ENCODE results near the gene SURF1.

The SURF1 gene

DNA sequence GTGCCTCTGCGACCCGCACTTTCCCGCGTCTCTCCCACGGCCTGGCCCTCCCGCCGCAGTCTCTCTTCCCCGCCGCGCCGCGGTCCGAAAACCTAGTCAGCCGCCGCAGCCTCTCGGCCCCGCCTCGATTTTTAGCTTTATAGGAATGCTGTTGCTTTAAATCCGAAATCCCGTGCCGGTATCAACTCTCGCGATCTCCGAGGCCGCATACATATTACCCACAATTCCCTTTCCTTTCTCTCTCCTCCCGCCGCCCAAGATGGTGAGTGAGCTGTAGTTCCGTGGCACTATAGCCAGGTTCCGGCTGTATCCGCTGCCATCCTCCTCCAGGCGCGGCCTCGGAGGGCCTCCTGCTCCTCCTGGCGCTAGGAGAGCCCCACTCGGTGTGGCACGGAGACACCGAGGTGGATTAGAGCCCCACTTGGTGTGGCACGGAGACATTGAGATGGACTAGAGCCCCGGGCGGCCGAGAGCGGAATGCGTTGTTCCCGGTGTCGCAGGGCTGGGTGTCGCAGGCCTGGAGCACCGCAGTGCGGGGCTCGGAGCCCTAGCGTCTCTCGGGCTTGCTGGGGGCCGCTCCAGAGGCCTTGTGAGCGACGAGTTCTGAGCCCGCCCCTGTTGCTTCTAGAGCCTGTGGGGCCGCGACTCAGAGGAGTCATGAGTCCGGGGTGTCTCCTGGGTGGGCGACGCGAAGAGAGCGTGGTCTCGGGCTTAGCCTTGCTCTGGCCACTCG is 8.1 kb downstream of the SURF1 start, which contains the start of the genes MED22 and RPL7A:
Gene MED22, minus strand, starts transcription at position 147 of the 733 bp plus-strand sequence. CDS start 1,469 bp downstream, outside the sequence.
Gene RPL7A, plus strand, starts transcription at position 234 of the 733 bp plus-strand sequence. Its CDS starts 26 bp downstream, at position 260.
- H3K4me3 ChIP-seq (ENCODE audit: low read length): peak within 1 kb of the TSS; percentile 100
- no peak for TF ChIP-seq CTCF (conservative IDR thresholded peaks at IDR 0.05; ENCODE audit: low read length)

DNA sequence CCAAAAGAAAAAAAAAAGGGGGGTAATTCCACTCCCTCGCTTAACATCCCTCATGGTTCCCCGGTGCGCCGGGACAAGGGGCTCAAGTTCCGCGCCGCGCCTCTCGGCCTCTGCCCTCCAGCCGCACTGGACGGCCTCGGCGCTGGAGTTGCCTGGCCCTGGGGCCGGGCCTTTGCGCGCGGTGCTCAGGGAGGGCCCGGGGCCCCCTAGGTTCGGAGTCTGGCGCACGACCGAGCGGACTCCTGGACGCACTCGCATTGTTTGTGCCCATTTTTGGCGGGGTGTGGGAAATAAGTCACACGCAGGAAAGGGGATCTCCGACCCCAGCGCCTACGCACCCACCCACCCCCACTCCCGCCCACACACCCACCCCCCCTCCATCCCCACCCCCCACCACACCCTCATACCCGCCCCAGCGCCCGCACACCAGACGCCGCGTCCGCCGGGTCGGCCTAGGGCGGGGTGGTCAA is 8.7 kb downstream of the SURF1 start:
- DNase-seq (ENCODE audit: low read depth): no peak
- no peak for TF ChIP-seq CTCF (conservative IDR thresholded peaks at IDR 0.05; ENCODE audit: low read length)
- peak overlapping the region; percentile 100 for H3K4me3 ChIP-seq (ENCODE audit: low read length)

More for the DNA sequence above, 8.1 kb downstream of the SURF1 start, which contains the start of the genes MED22 and RPL7A:
- peak; percentile 96 for DNase-seq (ENCODE audit: low read depth)

DNA sequence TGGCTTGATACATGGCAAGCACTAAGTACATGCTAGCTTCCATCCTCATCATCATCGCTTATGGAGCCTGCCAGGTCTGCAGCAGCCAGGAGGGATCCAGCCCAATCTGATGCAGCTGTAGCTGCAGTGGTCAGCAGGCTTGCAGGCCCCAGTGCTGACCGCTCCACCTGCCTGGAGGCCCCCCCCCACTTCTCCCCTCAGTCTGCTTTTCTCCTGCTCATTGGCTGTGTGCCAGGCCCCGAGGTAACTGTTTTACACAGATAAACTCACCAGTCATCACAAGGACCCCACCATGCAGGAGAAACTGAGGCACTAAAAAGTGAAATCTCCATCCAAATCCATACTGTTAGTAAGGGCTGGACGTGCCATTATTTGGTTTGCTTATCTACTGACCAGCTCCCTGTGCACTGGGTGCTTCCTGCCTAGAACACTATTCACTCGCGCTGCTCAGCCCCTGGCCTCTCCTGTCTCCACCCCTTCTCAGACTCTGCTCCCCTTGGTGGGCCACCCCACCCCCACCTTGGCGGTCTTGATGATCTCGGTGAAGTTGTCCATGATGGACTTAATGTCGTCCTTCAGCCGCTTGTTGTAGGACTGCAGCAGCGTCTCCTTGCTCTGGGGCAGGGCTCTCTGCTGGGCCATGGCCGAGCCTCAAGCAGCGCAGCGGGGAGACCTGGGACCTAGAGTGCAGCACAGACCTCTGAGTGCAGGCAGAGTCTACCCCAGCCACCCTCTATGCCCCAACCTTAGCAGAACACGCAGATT is 10.1 kb downstream of the SURF1 start:
- peak overlapping the region; percentile 100 for H3K4me3 ChIP-seq (ENCODE audit: low read length)
- no peak for TF ChIP-seq CTCF (conservative IDR thresholded peaks at IDR 0.05; ENCODE audit: low read length)
- DNase-seq (ENCODE audit: low read depth): no peak

DNA sequence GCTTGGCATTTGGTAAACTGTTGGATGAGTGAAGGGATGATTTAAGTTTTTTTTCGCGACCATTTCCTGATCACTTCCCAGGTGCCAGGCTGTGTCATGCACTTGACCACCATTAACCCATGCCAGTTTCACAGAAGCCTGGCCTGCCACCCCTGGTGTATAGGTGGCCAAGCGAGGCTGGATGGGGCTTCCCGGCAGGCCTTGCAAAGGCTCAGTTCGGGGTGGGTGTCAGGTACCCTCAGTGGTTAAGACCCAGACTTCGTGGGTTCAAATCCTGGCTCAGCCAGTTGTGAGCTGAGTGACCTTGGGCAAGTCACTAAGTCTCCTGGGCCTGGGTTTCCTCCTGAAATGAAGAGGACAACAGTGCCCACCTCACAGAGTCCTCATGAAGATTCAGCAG is 10.7 kb downstream of the SURF1 start:
- no peak for TF ChIP-seq CTCF (conservative IDR thresholded peaks at IDR 0.05; ENCODE audit: low read length)
- DNase-seq (ENCODE audit: low read depth): no peak

GRCh38 chr9:133344979-133345378 is 11.3 kb downstream of the SURF1 start:
- H3K4me3 ChIP-seq (ENCODE audit: low read length): no peak overlapping the region
- DNase-seq (ENCODE audit: low read depth): no peak
- no peak for TF ChIP-seq CTCF (conservative IDR thresholded peaks at IDR 0.05; ENCODE audit: low read length)

More for the DNA sequence above, 10.7 kb downstream of the SURF1 start:
- H3K4me3 ChIP-seq (ENCODE audit: low read length): no peak overlapping the region

DNA sequence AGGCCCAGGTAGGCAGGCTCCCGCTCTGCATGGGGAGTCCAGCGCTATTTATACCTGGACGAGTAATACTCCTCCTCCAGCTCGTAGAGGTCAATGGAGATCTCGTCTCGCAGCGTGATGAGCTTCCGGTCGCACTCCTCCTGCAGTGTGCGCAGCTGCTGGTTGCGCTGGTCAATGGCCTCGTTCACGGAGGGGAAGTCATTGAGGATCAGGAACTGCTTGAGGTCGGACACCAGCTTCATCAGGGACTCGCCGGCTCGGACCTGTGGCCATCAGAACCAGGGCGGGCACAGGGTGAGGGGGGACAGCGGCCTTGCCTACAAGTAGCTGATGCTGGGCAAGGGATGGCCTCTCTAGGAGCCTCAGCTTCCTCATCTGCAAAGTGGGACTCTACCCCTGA is 12.2 kb downstream of the SURF1 start:
- TF ChIP-seq CTCF (conservative IDR thresholded peaks at IDR 0.05; ENCODE audit: low read length): no peak
- DNase-seq (ENCODE audit: low read depth): no peak
- no peak overlapping the region for H3K4me3 ChIP-seq (ENCODE audit: low read length)

Measured in AG10803 (cell line).